Mammary epithelial cell (primary cell): ENCODE measurements around the gene ALK.

Experiments used
- EZH2 ChIP-seq: IDR thresholded peaks from 2 replicates; pipeline ENCODE4 v1.6.1; 2012; ENCODE audit warnings: low read length, inconsistent platforms, borderline replicate concordance
- TF ChIP-seq, protein P1 (sequence below), 2 donors: IDR thresholded peaks in 1 of 2; conservative IDR thresholded peaks in 1 of 2; 2 replicates each; pipeline ENCODE4 v1.5.1; 2011 to 2012; ENCODE audit warnings: inconsistent platforms in 2 of 2, low read length in 2 of 2, mild to moderate bottlenecking in 2 of 2, control low read depth in 1 of 2, low read depth in 1 of 2; ENCODE audit not compliant: insufficient read depth in 1 of 2; ENCODE audit errors: extremely low read depth in 1 of 2

DNA sequence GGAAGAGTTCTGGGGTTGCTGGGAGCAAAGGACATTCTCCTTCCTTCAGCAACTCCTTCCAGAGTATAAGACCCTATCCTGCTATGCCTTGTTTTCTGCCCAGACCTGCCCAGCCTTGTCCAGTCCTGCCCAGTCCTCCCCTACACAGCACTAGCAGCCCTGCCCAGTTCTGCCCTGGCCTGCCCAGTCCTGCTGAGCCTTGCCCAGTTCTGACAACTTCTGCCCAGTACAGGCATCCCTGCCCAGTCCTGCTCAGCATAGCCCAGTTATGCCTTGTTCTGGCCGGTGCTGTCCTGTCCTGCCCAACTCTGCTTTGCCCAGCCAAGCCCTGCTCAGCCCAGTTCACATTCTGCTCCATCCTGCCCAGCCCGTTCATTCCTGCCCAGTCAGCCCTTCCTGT lies 44.9 kb upstream of the ALK start:
- TF ChIP-seq, protein P1, sequence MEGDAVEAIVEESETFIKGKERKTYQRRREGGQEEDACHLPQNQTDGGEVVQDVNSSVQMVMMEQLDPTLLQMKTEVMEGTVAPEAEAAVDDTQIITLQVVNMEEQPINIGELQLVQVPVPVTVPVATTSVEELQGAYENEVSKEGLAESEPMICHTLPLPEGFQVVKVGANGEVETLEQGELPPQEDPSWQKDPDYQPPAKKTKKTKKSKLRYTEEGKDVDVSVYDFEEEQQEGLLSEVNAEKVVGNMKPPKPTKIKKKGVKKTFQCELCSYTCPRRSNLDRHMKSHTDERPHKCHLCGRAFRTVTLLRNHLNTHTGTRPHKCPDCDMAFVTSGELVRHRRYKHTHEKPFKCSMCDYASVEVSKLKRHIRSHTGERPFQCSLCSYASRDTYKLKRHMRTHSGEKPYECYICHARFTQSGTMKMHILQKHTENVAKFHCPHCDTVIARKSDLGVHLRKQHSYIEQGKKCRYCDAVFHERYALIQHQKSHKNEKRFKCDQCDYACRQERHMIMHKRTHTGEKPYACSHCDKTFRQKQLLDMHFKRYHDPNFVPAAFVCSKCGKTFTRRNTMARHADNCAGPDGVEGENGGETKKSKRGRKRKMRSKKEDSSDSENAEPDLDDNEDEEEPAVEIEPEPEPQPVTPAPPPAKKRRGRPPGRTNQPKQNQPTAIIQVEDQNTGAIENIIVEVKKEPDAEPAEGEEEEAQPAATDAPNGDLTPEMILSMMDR (conservative IDR thresholded peaks at IDR 0.05 in 1 of 2, IDR thresholded peaks at IDR 0.05 in 1 of 2; ENCODE audit: extremely low read depth in 1 of 2, insufficient read depth in 1 of 2, low read depth in 1 of 2, low read length in 2 of 2): no peak
- no peak for TF ChIP-seq EZH2
